ENCODE measurements around the gene OR7G1. TPM values are rescaled to one million over a fixed set of nuclear protein-coding genes. Genes with fewer than 3 reads are reported as not detected.

The OR7G1 gene
- total RNA-seq, 6 donors from 2014 or later = not detected

- H3K27me3 ChIP-seq = no peaks in the 10 kb centered on the region
- no peak overlapping the region for H3K4me3 ChIP-seq
- ATAC-seq (ENCODE audit: low FRiP score in 2 of 2) (no peak), DNase-seq (no peak)
- no peaks in the 10 kb centered on the region for H3K36me3 ChIP-seq
- no peak overlapping the region for H3K27ac ChIP-seq
- no peaks in the 10 kb centered on the region for H3K4me1 ChIP-seq
- no peaks in the 10 kb centered on the region for H3K9me3 ChIP-seq
- TF ChIP-seq EP300 (IDR thresholded peaks at IDR 0.05) (no peak), POLR2AphosphoS5 (IDR thresholded peaks at IDR 0.05) (no peak), POLR2A (IDR thresholded peaks at IDR 0.05) (no peak)
- TF ChIP-seq, protein P1, sequence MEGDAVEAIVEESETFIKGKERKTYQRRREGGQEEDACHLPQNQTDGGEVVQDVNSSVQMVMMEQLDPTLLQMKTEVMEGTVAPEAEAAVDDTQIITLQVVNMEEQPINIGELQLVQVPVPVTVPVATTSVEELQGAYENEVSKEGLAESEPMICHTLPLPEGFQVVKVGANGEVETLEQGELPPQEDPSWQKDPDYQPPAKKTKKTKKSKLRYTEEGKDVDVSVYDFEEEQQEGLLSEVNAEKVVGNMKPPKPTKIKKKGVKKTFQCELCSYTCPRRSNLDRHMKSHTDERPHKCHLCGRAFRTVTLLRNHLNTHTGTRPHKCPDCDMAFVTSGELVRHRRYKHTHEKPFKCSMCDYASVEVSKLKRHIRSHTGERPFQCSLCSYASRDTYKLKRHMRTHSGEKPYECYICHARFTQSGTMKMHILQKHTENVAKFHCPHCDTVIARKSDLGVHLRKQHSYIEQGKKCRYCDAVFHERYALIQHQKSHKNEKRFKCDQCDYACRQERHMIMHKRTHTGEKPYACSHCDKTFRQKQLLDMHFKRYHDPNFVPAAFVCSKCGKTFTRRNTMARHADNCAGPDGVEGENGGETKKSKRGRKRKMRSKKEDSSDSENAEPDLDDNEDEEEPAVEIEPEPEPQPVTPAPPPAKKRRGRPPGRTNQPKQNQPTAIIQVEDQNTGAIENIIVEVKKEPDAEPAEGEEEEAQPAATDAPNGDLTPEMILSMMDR (IDR thresholded peaks at IDR 0.05) = no peak
- WGBS, 2 donors = 51 to 52% methylated on average over 5 of the region's 5 CpGs
Observed at GRCh38 chr19:9132422-9132821, 16.9 kb upstream of the OR7G1 start.

DNA sequence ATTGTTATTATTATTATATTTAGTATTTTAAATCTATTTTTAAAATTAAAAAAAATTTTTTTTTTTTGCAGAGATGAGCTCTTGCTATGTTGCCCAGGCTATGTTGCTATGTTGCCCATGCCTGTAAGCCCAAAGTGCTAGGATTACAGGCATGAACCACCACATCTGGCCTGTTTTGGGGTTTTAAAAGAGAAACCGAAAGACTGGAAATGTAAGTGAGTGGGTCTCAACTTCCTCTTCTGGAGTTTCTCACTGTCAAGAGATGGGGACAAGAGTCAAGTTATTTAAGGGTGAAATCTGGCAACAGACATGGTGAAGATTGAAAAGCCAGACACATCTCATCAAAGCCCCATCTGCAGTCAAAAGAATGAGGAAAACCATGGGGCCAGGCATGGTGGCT lies 15.4 kb upstream of the OR7G1 start:
- no peak overlapping the region for H3K27ac ChIP-seq
- 48 to 56% methylated on average over 1 of the region's 1 CpG for WGBS, 2 donors
- no peaks in the 10 kb centered on the region for H3K9me3 ChIP-seq
- DNase-seq (no peak), ATAC-seq (ENCODE audit: low FRiP score in 2 of 2) (no peak)
- H3K4me1 ChIP-seq = no peaks in the 10 kb centered on the region
- no peaks in the 10 kb centered on the region for H3K27me3 ChIP-seq
- TF ChIP-seq POLR2A (IDR thresholded peaks at IDR 0.05) (no peak), POLR2AphosphoS5 (IDR thresholded peaks at IDR 0.05) (no peak), EP300 (IDR thresholded peaks at IDR 0.05) (no peak)
- TF ChIP-seq, protein P1 (IDR thresholded peaks at IDR 0.05) = no peak
- no peaks in the 10 kb centered on the region for H3K36me3 ChIP-seq
- no peak overlapping the region for H3K4me3 ChIP-seq

DNA sequence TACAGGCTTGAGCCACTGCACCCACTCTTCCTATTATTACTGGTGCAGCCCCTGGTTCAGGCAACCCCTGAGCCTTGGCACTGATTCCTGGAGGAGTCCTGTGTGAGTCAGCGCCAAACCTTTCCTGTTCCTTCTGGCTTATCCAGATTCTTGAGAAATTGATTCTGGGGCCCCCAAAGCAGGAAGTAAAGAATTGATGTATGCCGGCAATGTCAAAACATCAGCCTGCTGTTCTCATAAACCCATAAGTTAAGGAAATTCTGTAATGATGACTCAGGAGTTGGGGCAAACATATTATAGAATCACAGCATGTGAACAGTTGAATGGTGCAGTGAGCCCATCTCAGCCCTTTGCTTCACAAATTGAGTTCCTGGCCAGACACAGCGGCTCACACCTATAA lies 12.6 kb upstream of the OR7G1 start:
- Histone ChIP-seq H3K36me3 (no peaks in the 10 kb centered on the region), H3K4me1 (no peaks in the 10 kb centered on the region), H3K27me3 (no peaks in the 10 kb centered on the region), H3K9me3 (no peaks in the 10 kb centered on the region), H3K27ac (no peak overlapping the region), H3K4me3 (no peak overlapping the region)
- DNase-seq (no peak), ATAC-seq (ENCODE audit: low FRiP score in 2 of 2) (no peak)
- WGBS, 2 donors = 44 to 46% methylated on average over 3 of the region's 3 CpGs
- TF ChIP-seq EP300 (IDR thresholded peaks at IDR 0.05) (no peak), POLR2A (IDR thresholded peaks at IDR 0.05) (no peak), POLR2AphosphoS5 (IDR thresholded peaks at IDR 0.05) (no peak)
- TF ChIP-seq, protein P1 (IDR thresholded peaks at IDR 0.05) = no peak

- WGBS, 2 donors = 73% methylated on average over 1 of the region's 1 CpG; no CpG with 5 or more reads in 1 of the 2 donors
- ATAC-seq (ENCODE audit: low FRiP score in 2 of 2) (no peak), DNase-seq (no peak)
- no peaks in the 10 kb centered on the region for H3K27me3 ChIP-seq
- no peaks in the 10 kb centered on the region for H3K9me3 ChIP-seq
- H3K4me1 ChIP-seq = no peaks in the 10 kb centered on the region
- H3K27ac ChIP-seq = no peak within 1 kb of the TSS
- H3K36me3 ChIP-seq = no peaks in the 10 kb centered on the region
- TF ChIP-seq EP300 (IDR thresholded peaks at IDR 0.05) (no peak), POLR2A (IDR thresholded peaks at IDR 0.05) (no peak), POLR2AphosphoS5 (IDR thresholded peaks at IDR 0.05) (no peak)
- TF ChIP-seq, protein P1 (IDR thresholded peaks at IDR 0.05) = no peak
- H3K4me3 ChIP-seq = no peak within 1 kb of the TSS
Observed at GRCh38 chr19:9126900-9127405, 11.4 kb upstream of the OR7G1 start, which contains the start of gene OR7G3. OR7G3 (minus strand) TSS chr19:9126950; CDS start chr19:9126950, 0 bp downstream.

DNA sequence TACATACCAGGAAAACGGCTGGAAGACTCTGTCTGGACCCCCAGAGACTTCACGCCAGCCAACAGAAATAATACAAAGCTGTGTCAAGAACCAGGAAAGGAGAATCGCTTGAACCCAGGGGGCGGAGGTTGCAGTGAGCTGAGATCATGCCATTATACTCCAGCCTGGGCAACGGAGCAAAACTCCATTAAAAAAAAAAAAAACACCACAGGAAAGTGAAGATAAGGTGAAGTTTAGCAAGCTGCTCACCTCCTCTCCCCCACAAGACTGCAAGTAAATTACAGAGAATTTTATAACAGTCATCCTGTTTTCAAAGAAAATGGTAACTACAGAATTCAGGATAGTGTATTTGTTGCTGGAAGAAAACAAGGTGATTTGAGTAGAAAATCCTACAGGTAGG lies 984 bp upstream of the OR7G1 start:
- ATAC-seq (ENCODE audit: low FRiP score in 2 of 2) = no peak
- WGBS, 2 donors = 57 to 64% methylated on average over 5 of the region's 5 CpGs
- no peak overlapping the region for H3K4me3 ChIP-seq
- no peaks in the 10 kb centered on the region for H3K4me1 ChIP-seq
- TF ChIP-seq, protein P1 (IDR thresholded peaks at IDR 0.05) = no peak
- TF ChIP-seq POLR2AphosphoS5 (IDR thresholded peaks at IDR 0.05) = no peak
- no peak for TF ChIP-seq POLR2A (IDR thresholded peaks at IDR 0.05)
- no peak for TF ChIP-seq EP300 (IDR thresholded peaks at IDR 0.05)
- no peaks in the 10 kb centered on the region for H3K9me3 ChIP-seq
- no peaks in the 10 kb centered on the region for H3K36me3 ChIP-seq
- DNase-seq = no peak
- H3K27me3 ChIP-seq = no peaks in the 10 kb centered on the region
- H3K27ac ChIP-seq = no peak overlapping the region
